Mesothelial cell of epicardium (in vitro differentiated cells): Measurements from ENCODE around the gene GANAB. TPM values are rescaled to one million over a fixed set of nuclear protein-coding genes. Genes with fewer than 3 reads are reported as not detected.
"Not testable (repeated sequence)": the region's sequence is repeated elsewhere in the genome, so short reads cannot be mapped to it uniquely, and the experiment has no call there.

Source experiments
- DNase-seq, 2 experiments: peaks; one replicate each; pipeline ENCODE4 v3.0.0; 2021; ENCODE audit warnings: low spot score in 2 of 2; ENCODE audit not compliant: unreplicated experiment in 2 of 2
- H3K27ac Mint-ChIP-seq: 2 replicates; pipeline ENCODE4 v1.8.0; 2021; ENCODE audit warnings: mixed read lengths
- H3K27me3 Mint-ChIP-seq: 2 replicates; pipeline ENCODE4 v1.8.0; 2021; ENCODE audit warnings: low read depth, mixed read lengths
- H3K36me3 Mint-ChIP-seq: 2 replicates; pipeline ENCODE4 v1.8.0; 2021; ENCODE audit warnings: mixed read lengths
- H3K4me1 Mint-ChIP-seq: 2 replicates; pipeline ENCODE4 v1.8.0; 2021; ENCODE audit warnings: mixed read lengths
- H3K4me3 Mint-ChIP-seq: 2 replicates; pipeline ENCODE4 v1.8.0; 2021; ENCODE audit warnings: mild to moderate bottlenecking, moderate library complexity, mixed read lengths
- H3K9me3 Mint-ChIP-seq: 2 replicates; pipeline ENCODE4 v1.8.0; 2021; ENCODE audit warnings: mixed read lengths
- total RNA-seq: library from RNA; stranded (reverse); gene quantifications from 3 replicates; pipeline ENCODE4 v1.2.1, GENCODE V29; 2021
- TF ChIP-seq, protein P1 (sequence below): fragments of 200-600 bp; sonication (generic); IDR thresholded peaks from one replicate; pipeline ENCODE4 v1.5.0; 2021; ENCODE audit warnings: antibody characterized with exemption; ENCODE audit not compliant: unreplicated experiment

Gene GANAB
- total RNA-seq, 1 donor from 2014 or later: 324 TPM

DNA sequence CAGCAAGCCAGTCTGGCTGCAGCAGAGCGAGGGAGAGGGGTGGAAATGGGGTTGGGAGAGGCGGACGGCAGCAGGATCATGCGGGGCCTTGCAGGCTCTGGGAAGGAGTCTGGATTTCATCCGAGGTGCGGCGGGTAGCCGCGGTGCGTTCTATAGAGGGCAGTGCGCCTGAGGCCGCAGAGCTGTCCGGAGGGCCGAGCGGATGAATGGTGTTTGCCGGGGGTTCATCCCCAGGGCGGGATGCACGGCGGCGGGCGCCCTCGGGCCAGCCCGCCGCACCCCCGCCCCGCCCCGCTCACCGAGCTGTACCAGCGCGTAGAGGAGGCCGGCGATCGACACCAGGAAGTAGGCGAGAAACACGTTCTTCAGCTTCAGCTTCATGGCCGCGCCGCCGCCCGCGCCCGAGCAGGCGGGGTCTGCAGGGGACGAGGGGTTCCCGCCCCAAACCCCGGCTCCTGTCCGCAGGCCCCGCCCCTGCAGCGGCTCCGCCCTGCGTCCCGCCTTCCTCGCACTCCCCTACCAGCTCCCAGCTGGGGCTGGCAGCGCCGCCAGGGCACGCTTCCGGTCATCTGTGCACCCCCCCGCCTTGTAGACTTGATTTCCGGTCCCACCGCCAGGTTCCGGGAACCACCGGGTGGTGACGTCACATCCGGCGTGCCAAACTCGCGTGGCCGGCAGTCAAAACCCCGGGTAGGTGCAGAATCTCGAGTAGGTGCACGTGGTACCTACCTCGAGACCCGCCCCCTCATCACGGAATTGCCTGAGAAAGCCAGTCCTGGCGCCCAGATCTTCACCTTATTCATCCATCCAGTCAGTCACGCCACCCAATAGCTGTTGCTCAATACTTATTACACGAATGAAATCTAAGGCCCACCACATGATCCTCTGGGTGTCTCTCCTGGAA, 24.6 kb downstream of the GANAB start, which contains the start of gene B3GAT3:
Gene B3GAT3, minus strand, starts transcription at position 420 of the 904 bp plus-strand sequence. Its CDS starts 39 bp downstream, at position 381.
- peaks cover 14% of the 10 kb centered on the region for H3K36me3 Mint-ChIP-seq
- H3K27ac Mint-ChIP-seq: peak within 1 kb of the TSS; percentile 97
- peak; percentile 92 to 96 for DNase-seq
- H3K4me1 Mint-ChIP-seq: peaks cover 23% of the 10 kb centered on the region
- peak within 1 kb of the TSS; percentile 92 for H3K4me3 Mint-ChIP-seq
- TF ChIP-seq, protein P1, sequence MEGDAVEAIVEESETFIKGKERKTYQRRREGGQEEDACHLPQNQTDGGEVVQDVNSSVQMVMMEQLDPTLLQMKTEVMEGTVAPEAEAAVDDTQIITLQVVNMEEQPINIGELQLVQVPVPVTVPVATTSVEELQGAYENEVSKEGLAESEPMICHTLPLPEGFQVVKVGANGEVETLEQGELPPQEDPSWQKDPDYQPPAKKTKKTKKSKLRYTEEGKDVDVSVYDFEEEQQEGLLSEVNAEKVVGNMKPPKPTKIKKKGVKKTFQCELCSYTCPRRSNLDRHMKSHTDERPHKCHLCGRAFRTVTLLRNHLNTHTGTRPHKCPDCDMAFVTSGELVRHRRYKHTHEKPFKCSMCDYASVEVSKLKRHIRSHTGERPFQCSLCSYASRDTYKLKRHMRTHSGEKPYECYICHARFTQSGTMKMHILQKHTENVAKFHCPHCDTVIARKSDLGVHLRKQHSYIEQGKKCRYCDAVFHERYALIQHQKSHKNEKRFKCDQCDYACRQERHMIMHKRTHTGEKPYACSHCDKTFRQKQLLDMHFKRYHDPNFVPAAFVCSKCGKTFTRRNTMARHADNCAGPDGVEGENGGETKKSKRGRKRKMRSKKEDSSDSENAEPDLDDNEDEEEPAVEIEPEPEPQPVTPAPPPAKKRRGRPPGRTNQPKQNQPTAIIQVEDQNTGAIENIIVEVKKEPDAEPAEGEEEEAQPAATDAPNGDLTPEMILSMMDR: no peak
- no peaks in the 10 kb centered on the region for H3K27me3 Mint-ChIP-seq
- no peaks in the 10 kb centered on the region for H3K9me3 Mint-ChIP-seq

DNA sequence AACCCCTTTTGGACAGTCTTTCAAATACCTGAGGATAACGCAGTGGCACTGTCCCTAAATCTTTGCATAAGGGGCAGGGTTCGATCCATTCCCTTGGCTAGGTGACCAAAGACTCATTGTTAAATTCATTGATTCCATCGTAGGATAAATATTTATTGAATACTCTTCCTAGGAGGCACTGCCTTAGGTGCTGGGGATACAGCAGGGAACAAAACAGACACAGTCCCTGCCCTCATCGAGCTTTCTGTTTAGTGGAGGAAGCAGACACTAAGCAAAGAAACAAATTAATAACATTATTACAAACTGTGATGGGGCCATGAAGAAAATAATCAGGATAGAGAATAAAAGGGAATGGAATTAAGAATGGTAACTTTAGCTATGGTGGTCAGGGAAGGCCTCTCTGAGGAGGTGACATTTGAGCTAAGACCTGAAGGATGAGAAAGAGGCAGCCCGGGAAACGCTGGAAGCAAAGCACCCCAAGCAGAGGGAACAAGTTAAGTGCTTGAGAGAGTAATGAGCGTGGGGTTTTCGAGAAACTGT, 25.3 kb downstream of the GANAB start:
- TF ChIP-seq, protein P1: no peak
- H3K36me3 Mint-ChIP-seq: peaks cover 12% of the 10 kb centered on the region
- no peaks in the 10 kb centered on the region for H3K9me3 Mint-ChIP-seq
- peak overlapping the region; percentile 92 for H3K4me3 Mint-ChIP-seq
- no peaks in the 10 kb centered on the region for H3K27me3 Mint-ChIP-seq
- H3K27ac Mint-ChIP-seq: peak overlapping the region; percentile 94
- no peak for DNase-seq
- H3K4me1 Mint-ChIP-seq: peaks cover 23% of the 10 kb centered on the region

DNA sequence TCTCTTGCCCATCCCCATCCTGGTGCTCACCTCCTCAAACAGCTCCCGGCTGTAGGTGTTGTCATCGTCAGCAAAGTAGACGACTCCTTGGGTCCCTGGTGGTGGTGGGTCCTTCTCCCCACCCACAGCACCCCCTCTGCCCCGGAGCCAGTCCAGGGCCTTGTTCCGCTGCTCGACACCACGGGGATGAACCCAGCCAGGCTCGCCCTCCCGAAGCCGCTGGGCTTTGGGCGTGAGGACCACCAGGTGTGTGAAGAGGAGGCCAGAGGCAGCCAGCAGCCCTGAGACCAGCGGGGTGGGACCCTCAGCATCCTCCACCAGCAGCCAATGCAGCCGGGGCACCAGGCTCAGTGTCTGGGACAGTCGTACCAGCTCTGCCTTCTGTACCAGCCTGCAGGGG, 29.5 kb downstream of the GANAB start:
- H3K4me3 Mint-ChIP-seq, H3K27me3 Mint-ChIP-seq, H3K9me3 Mint-ChIP-seq, H3K36me3 Mint-ChIP-seq, DNase-seq, H3K27ac Mint-ChIP-seq: not testable (repeated sequence)
- peaks cover 20% of the 10 kb centered on the region for H3K4me1 Mint-ChIP-seq

DNA sequence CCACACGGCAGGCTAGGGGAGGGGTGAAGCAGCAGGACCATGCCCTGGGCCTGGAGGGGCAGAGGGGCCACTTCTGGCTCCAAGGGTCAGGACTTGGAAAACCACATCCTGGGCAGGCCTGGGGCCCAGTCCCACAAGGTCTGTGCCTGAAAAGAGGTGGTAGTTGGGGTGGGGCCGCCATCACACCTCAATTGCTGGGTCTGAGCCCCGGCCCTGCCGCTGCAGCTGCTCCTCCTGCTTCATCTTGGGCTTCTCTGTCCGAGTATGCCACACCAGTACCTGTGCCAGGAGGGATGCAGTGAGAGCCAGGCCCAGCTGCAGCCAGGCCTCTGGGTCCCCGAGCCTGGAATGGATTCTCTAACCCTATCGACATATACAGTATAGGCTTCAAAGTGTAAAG, 30.9 kb downstream of the GANAB start:
- no peak for DNase-seq
- no peak overlapping the region for H3K27ac Mint-ChIP-seq
- peaks cover 3% of the 10 kb centered on the region for H3K36me3 Mint-ChIP-seq
- H3K4me3 Mint-ChIP-seq: no peak overlapping the region
- H3K9me3 Mint-ChIP-seq: no peaks in the 10 kb centered on the region
- TF ChIP-seq, protein P1: no peak
- peaks cover 25% of the 10 kb centered on the region for H3K4me1 Mint-ChIP-seq
- no peaks in the 10 kb centered on the region for H3K27me3 Mint-ChIP-seq

DNA sequence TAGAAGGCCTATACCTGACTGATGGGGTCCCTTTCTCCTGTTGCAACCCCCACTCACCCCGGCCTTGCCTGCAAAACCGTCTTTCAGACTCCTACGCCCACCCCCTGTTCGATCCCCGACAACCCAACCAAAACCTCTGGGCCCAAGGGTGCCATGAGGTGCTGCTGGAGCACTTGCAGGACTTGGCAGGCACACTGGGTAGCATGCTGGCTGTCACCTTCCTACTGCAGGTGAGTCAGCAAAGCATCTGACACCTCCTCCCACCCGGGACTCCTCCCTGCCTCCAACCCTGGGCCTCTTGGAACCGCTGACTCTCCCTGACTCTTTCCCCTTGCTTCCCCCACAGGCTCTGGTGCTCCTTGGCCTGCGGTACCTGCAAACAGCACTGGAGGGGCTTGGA, 32.1 kb downstream of the GANAB start:
- H3K4me3 Mint-ChIP-seq: peak overlapping the region; percentile 54
- TF ChIP-seq, protein P1: no peak
- H3K27me3 Mint-ChIP-seq: no peaks in the 10 kb centered on the region
- H3K27ac Mint-ChIP-seq: peak overlapping the region; percentile 92
- H3K4me1 Mint-ChIP-seq: peaks cover 21% of the 10 kb centered on the region
- no peaks in the 10 kb centered on the region for H3K9me3 Mint-ChIP-seq
- no peak for DNase-seq
- H3K36me3 Mint-ChIP-seq: peaks cover 3% of the 10 kb centered on the region

DNA sequence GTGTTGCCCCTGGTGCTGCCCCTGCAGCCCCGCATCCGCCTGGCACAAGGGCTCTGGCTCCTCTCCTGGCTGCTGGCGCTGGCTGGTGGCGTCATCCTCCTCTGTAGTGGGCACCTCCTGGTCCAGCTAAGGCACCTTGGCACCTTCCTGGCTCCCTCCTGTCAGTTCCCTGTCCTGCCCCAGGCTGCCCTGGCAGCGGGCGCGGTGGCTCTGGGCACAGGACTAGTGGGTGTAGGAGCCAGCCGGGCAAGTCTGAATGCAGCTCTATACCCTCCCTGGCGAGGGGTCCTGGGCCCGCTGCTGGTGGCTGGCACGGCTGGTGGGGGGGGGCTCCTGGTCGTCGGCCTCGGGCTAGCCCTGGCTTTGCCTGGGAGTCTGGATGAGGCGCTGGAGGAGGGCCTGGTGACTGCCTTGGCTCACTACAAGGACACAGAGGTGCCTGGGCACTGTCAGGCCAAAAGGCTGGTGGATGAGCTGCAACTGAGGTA, 33.1 kb downstream of the GANAB start:
- TF ChIP-seq, protein P1: no peak
- DNase-seq: no peak
- Mint-ChIP-seq H3K4me1 (peaks cover 19% of the 10 kb centered on the region), H3K9me3 (no peaks in the 10 kb centered on the region), H3K27me3 (no peaks in the 10 kb centered on the region), H3K4me3 (peak overlapping the region; percentile 61), H3K27ac (peak overlapping the region; percentile 92), H3K36me3 (peaks cover 4% of the 10 kb centered on the region)
